Panc1 (cell line): Measurements from ENCODE around the gene TSPAN10. TPM values are rescaled to one million over a fixed set of nuclear protein-coding genes. Genes with fewer than 3 reads are reported as not detected.

Experiments used
- ATAC-seq: fragments of 200-7000 bp; cut with Tn5 transposase; 2 replicates; pipeline ENCODE4 v1.9.1; 2020; ENCODE audit warnings: mild to moderate bottlenecking, moderate library complexity
- BruUV-seq: library from RNA; stranded (reverse); fragments of 400-500 nt; replicated peaks from 2 replicates; lab custom pipeline; 2021; lab: Mats Ljungman, UMichigan
- CTCF ChIA-PET: fragments of 300-600 bp; sonication (Branson Sonifier 250); formaldehyde crosslinking; loops from one replicate; lab custom pipeline; 2022; ENCODE audit warnings: antibody characterized with exemption; lab: Charles Lee
- POLR2A ChIA-PET: fragments of 300-600 bp; sonication (Branson Sonifier 250); formaldehyde crosslinking; loops from one replicate; lab custom pipeline; 2022; ENCODE audit warnings: antibody characterized with exemption; lab: Charles Lee
- DNase-seq: peaks from one replicate; pipeline ENCODE4 v3.0.0-alpha.2; 2010; ENCODE audit warnings: low read depth, low spot score
- H3K27ac ChIP-seq: 2 replicates; pipeline ENCODE4 v1.5.1; 2011; ENCODE audit warnings: mild to moderate bottlenecking, low read length, inconsistent platforms
- H3K27me3 ChIP-seq: fragments of 200-500 bp; sonication (Bioruptor generic); 2 replicates; pipeline ENCODE4 v1.6.0; 2014; ENCODE audit warnings: low read length, inconsistent platforms; ENCODE audit not compliant: control insufficient read depth, insufficient read depth
- H3K36me3 ChIP-seq: fragments of 200-500 bp; sonication (Bioruptor generic); 2 replicates; pipeline ENCODE4 v1.5.1; 2014; ENCODE audit warnings: inconsistent platforms, mild to moderate bottlenecking, low read length, moderate library complexity; ENCODE audit not compliant: control insufficient read depth, insufficient read depth
- H3K4me1 ChIP-seq: 2 replicates; pipeline ENCODE4 v1.5.1; 2011; ENCODE audit warnings: inconsistent platforms, mild to moderate bottlenecking, low read length, moderate library complexity; ENCODE audit not compliant: control insufficient read depth, insufficient read depth
- H3K4me3 ChIP-seq, 2 experiments: 2 replicates each; pipeline ENCODE4 v1.5.1; 2011 to 2012; ENCODE audit warnings: low read depth in 2 of 2, low read length in 2 of 2, mild to moderate bottlenecking in 2 of 2, inconsistent platforms in 1 of 2, moderate library complexity in 1 of 2
- H3K9me3 ChIP-seq: fragments of 200-500 bp; sonication (Bioruptor generic); 2 replicates; pipeline ENCODE4 v1.5.1; 2014; ENCODE audit warnings: low read depth, mild to moderate bottlenecking, inconsistent platforms, low read length, moderate library complexity; ENCODE audit not compliant: control insufficient read depth, insufficient read depth
- CTCF ChIP-seq: fragments of 450-650 bp; IDR thresholded peaks from 2 replicates; pipeline ENCODE4 v1.5.1; 2017; ENCODE audit warnings: mild to moderate bottlenecking
- POLR2AphosphoS5 ChIP-seq: IDR thresholded peaks from 2 replicates; pipeline ENCODE4 v1.6.1; 2012; ENCODE audit warnings: mild to moderate bottlenecking, low read depth, low read length, moderate library complexity
- SIN3A ChIP-seq: IDR thresholded peaks from 2 replicates; pipeline ENCODE4 v1.6.1; 2012; ENCODE audit warnings: low read depth, mild to moderate bottlenecking, low read length, moderate library complexity, borderline replicate concordance; ENCODE audit not compliant: insufficient read depth
- TCF7L2 ChIP-seq: IDR thresholded peaks from 2 replicates; pipeline ENCODE4 v1.6.1; 2011; ENCODE audit warnings: mild to moderate bottlenecking, low read depth, low read length, inconsistent platforms
- in situ Hi-C: cut with HindIII; loops from 2 replicates; pipeline ENCODE4 v1.10.0; 2016; ENCODE audit warnings: low sequenced_read_pairs, low pct_unique_long_range_greater_than_20kb
- intact Hi-C: fragments of 100-400 bp; cut with micrococcal nuclease; formaldehyde crosslinking; loops from one replicate; pipeline ENCODE4 v1.10.0; 2022; ENCODE audit not compliant: unreplicated experiment
- total RNA-seq: library from RNA; stranded (reverse); gene quantifications from one replicate; pipeline ENCODE4 v1.2.1, GENCODE V29; 2021; ENCODE audit not compliant: unreplicated experiment
- TF ChIP-seq, protein P1 (sequence below), 2 experiments: IDR thresholded peaks; 2 replicates each; pipeline ENCODE4 v1.6.1; 2011 to 2012; ENCODE audit warnings: low read depth in 2 of 2, control low read depth in 1 of 2, low read length in 1 of 2, mild to moderate bottlenecking in 1 of 2, moderate library complexity in 1 of 2; ENCODE audit not compliant: insufficient read depth in 1 of 2

The TSPAN10 gene
- total RNA-seq, 1 experiment from 2014 or later, result 4.8 TPM

DNA sequence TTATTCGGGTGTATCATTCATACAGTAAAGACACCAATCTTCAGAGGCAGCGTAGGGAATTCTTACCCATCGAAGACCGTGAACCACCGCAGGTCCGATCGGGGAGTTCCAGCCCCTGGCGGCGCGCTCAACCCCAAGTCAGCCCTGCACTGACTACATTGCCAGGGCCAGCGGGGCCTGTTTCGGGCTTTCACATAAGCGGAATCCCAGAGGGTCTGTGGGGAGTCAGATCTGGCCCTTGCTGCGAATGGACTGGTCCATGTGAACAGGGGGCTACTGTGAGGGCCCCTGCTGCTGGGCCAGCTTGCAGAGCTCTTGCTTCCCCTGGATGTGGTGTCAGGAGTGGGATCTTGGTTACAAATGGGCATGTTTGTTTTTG, 11.7 kb downstream of the TSPAN10 start:
- no peaks in the 10 kb centered on the region for H3K9me3 ChIP-seq
- CTCF ChIA-PET, result no interaction called here
- no peak for TF ChIP-seq CTCF
- TF ChIP-seq POLR2AphosphoS5, result no peak
- TF ChIP-seq, protein P1, sequence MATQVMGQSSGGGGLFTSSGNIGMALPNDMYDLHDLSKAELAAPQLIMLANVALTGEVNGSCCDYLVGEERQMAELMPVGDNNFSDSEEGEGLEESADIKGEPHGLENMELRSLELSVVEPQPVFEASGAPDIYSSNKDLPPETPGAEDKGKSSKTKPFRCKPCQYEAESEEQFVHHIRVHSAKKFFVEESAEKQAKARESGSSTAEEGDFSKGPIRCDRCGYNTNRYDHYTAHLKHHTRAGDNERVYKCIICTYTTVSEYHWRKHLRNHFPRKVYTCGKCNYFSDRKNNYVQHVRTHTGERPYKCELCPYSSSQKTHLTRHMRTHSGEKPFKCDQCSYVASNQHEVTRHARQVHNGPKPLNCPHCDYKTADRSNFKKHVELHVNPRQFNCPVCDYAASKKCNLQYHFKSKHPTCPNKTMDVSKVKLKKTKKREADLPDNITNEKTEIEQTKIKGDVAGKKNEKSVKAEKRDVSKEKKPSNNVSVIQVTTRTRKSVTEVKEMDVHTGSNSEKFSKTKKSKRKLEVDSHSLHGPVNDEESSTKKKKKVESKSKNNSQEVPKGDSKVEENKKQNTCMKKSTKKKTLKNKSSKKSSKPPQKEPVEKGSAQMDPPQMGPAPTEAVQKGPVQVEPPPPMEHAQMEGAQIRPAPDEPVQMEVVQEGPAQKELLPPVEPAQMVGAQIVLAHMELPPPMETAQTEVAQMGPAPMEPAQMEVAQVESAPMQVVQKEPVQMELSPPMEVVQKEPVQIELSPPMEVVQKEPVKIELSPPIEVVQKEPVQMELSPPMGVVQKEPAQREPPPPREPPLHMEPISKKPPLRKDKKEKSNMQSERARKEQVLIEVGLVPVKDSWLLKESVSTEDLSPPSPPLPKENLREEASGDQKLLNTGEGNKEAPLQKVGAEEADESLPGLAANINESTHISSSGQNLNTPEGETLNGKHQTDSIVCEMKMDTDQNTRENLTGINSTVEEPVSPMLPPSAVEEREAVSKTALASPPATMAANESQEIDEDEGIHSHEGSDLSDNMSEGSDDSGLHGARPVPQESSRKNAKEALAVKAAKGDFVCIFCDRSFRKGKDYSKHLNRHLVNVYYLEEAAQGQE (IDR thresholded peaks at IDR 0.05; ENCODE audit: insufficient read depth in 1 of 2, low read depth in 2 of 2, low read length in 1 of 2), result no peak
- TF ChIP-seq SIN3A, result no peak
- no peak for TF ChIP-seq TCF7L2
- in situ Hi-C loops (no loop called here), intact Hi-C loops (no loop called here)
- POLR2A ChIA-PET, result no interaction called here
- H3K4me1 ChIP-seq, result peaks cover 7% of the 10 kb centered on the region
- H3K27me3 ChIP-seq, result no peaks in the 10 kb centered on the region
- H3K4me3 ChIP-seq, result no peak overlapping the region
- DNase-seq, result no peak
- H3K36me3 ChIP-seq, result no peaks in the 10 kb centered on the region
- BruUV-seq, result no TSS peak
- no peak for ATAC-seq
- no peak overlapping the region for H3K27ac ChIP-seq

DNA sequence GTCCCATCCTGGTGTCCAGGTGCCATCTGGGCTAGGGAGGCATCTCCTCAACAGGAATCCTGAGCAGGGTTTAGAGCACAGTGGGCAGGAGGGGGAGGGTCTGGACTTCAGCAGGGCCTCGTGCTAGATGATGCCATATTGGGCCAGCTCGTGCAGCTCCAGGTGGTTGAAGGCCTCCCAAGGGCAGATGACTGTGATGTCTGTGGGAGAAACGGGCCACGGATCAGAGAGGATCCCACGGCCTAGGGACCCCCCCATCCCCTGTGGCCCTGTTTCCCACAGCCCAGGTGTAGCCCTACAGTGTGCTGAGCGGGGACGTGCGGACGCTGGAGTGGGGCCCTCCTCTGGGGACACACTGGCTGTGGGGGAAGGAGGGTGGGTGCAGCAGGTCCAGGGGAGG, 14.0 kb downstream of the TSPAN10 start:
- H3K9me3 ChIP-seq, result no peaks in the 10 kb centered on the region
- CTCF ChIA-PET, result interaction anchor here (0.6 kb wide), 1 partner anchor 23 kb away, joined by 5 read pairs; no protein-coding TSS in a partner anchor
- in situ Hi-C loops, result no loop called here
- DNase-seq, result no peak
- ATAC-seq, result no peak
- no peak overlapping the region for H3K27ac ChIP-seq
- TF ChIP-seq POLR2AphosphoS5, result no peak
- TF ChIP-seq, protein P1 (IDR thresholded peaks at IDR 0.05; ENCODE audit: insufficient read depth in 1 of 2, low read depth in 2 of 2, low read length in 1 of 2), result no peak
- no peak for TF ChIP-seq SIN3A
- no peak for TF ChIP-seq TCF7L2
- no peak for TF ChIP-seq CTCF
- no peaks in the 10 kb centered on the region for H3K36me3 ChIP-seq
- intact Hi-C loops, result no loop called here
- POLR2A ChIA-PET, result no interaction called here
- H3K4me1 ChIP-seq, result peaks cover 15% of the 10 kb centered on the region
- no TSS peak for BruUV-seq
- no peaks in the 10 kb centered on the region for H3K27me3 ChIP-seq
- no peak overlapping the region for H3K4me3 ChIP-seq
